ENCODE measurements around the gene PGAP2.

- TF ChIP-seq, protein P1, sequence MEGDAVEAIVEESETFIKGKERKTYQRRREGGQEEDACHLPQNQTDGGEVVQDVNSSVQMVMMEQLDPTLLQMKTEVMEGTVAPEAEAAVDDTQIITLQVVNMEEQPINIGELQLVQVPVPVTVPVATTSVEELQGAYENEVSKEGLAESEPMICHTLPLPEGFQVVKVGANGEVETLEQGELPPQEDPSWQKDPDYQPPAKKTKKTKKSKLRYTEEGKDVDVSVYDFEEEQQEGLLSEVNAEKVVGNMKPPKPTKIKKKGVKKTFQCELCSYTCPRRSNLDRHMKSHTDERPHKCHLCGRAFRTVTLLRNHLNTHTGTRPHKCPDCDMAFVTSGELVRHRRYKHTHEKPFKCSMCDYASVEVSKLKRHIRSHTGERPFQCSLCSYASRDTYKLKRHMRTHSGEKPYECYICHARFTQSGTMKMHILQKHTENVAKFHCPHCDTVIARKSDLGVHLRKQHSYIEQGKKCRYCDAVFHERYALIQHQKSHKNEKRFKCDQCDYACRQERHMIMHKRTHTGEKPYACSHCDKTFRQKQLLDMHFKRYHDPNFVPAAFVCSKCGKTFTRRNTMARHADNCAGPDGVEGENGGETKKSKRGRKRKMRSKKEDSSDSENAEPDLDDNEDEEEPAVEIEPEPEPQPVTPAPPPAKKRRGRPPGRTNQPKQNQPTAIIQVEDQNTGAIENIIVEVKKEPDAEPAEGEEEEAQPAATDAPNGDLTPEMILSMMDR (IDR thresholded peaks at IDR 0.05), result no peak
- no peak for TF ChIP-seq POLR2A (IDR thresholded peaks at IDR 0.05)
Measured at GRCh38 chr11:3782963-3783362, 25.4 kb upstream of the PGAP2 start.

All from ovary (tissue), 3 donors.